Bone marrow (tissue), 2 donors: ENCODE data around the gene ATP2C2.
"Not testable (repeated sequence)": the region's sequence is repeated elsewhere in the genome, so short reads cannot be mapped to it uniquely, and the experiment has no call there.

Source experiments
- DNase-seq, 2 donors: peaks; one replicate each; lab custom pipeline; 2025; lab: John Stamatoyannopoulos, UW

The ATP2C2 gene

DNA sequence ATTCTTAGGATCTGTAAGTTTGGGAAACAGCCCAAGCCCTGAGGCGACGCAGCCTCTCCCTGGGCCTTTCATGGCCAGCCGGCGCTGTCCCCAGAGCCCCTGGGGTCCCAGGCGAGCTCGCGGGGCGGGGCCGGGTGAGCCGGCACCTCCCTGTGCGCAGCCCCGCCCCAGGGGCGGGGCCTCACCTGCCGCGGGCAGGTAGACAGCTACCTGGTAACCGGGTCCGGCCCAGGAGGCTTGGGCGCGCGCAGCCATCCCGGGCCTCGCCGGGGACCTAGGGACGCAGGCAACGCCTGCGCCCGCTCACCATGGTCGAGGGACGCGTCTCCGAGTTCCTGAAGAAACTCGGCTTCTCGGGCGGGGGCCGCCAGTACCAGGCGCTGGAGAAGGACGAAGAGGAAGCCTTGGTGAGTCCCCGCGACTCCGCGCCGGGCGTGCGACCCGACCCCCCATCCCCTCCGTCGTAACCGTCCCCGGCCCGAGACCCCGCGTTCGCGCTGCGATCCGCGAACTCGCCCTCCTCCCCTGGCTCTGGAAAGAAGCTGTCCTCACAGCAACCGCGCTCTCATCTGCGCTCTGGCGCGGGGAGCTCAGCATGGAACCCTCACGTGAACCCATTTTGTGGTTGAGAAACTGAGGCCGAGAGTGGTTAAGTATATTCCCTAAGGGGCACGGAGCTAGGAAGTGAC lies at the start of gene ATP2C2:
Gene ATP2C2 (plus strand): TSS at position 231 of the 689 bp plus-strand sequence. CDS start 78 bp downstream, at position 309.
- no peak for DNase-seq

DNA sequence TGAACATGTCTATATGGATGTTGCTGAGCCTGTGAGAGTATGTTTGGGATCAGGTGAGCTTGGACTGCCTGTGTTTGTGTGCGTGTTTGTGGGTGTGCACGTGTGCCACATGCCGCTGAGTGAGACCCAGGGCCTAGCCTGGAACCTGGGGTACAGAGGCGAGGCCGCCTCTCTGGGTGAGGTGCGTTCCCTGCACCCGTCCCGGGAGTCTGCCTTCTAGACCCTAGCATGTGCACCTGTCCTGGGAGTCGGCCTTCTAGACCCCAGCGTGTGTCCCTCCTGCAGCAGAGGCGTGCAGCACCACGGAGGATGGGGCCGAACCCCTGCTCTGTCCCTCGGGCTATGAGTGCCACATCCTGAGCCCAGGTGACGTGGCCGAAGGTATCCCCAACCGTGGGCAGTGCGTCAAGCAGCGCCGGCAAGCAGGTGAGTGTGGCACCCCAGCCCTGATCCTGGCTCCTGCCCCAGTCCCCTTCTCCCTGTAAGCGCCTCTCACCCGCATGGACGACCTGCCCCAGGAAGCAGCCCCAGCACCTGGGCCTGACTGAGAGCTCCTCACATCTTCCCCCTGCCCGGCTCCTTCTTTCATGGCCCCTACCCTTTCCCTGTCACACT lies 49.1 kb upstream of the ATP2C2 start:
- no peak for DNase-seq

- no peak for DNase-seq
These were observed 47.8 kb upstream of the ATP2C2 start for GRCh38 chr16:84320511-84320910.

DNA sequence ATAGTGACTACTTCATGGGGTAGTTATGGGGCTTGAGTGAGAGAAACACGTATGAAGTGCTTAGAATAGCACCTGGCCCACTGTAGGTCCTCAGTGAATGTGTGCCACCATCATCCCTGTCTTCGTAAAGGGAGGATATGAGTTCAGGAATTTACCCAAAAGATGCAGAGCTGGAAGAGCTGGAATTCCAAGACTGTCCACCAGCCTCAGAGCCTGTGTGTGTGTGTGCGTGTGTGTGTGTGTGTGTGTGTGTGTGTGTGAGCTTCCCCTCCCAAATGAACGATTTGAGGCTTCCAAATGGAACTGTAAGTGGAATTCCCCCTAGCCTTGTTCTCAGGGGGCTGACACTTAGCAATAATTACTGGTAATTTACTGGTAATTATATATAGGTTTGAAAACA lies 46.4 kb upstream of the ATP2C2 start:
- no peak for DNase-seq

GRCh38 chr16:84322749-84323148 lies 45.6 kb upstream of the ATP2C2 start:
- DNase-seq: no peak

DNA sequence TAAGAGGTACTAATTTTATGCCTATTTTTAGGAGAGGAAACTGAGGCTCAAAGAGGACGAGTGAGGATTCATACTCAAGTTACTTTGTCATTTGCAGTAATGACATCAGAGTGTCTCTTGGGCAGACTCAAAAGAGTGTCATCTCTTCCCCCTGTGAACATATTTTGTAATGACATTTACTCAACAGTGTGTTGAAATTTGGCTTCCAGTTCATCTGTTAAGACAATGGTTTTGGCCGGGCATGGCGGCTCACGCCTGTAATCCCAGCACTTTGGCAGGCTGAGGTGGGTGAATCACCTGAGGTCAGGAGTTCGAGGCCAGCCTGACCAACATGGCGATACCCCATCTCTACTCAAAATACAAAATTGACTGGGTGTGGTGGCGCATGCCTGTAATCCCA lies 44.7 kb upstream of the ATP2C2 start:
- DNase-seq: no peak

- DNase-seq: no peak
These were observed 43.7 kb upstream of the ATP2C2 start for GRCh38 chr16:84324434-84325262.

DNA sequence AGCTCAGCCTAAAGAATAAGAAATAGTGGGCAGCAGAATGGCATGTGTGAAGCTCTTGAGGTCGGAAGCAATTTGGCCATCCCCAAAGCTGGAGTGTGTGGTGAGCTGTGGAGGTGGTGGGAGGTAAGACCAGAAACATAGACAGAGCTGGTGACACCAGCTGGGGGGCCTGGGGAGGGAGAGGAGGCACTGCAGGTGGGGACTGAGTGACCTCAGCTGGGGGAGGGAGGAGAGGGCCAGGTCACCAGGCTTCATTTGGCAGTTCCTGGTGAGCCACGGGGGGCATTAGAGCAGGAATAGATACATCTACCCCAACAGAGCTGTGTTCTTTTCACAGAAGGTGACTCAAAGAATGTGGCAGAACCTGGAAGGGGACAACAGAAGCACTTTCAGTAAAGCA lies 41.8 kb upstream of the ATP2C2 start:
- DNase-seq: no peak

DNA sequence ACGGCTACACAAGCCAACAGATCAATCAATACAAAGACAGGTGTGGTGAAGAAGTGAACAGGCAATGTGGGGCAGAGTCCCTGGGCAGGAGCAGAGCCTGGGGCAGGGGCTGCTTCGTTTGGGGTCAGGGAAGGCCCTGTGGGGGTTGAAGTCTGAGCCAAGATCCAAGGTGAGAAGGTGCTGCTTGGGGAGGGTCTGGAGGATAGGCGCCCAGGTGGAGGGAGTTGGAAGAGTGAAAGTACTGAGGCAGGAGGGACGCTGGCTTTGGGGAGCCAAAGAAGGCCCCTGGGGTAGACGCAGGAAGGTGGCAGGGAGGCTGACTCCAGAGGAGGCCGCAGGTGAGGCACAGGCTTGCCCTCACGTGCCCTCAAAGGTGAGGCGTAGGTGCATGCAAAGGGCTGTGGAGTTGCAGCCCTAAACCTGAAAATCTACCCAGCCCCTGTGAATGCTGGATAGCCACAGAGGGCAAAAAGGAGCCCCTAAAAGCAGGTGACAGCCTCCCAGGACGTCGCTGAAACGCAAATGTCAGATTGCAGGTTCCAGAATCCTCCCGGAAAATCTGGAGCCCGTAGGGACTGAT lies 40.3 kb upstream of the ATP2C2 start:
- no peak for DNase-seq

DNA sequence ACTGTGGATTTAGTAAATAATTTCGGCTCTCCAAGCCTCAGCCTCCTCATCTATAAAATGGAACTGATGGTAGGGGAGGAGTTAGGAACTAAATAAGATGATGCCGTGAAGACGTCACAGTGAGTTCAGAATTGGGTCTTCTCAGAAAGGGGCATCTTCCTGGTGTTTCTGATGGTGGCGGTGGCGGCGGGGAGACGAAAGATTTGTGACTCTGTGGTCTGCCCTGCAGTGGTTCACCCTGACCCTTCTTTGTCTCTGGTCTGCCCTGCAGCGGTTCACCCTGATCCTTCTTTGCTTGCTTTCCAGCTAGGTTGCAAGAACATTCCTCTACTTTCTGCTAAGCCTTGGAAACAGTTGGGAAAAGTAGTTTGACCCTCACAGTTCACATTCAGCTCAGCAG lies 39.3 kb upstream of the ATP2C2 start:
- DNase-seq: no peak

GRCh38 chr16:84329843-84330684 lies 38.3 kb upstream of the ATP2C2 start:
- no peak for DNase-seq

DNA sequence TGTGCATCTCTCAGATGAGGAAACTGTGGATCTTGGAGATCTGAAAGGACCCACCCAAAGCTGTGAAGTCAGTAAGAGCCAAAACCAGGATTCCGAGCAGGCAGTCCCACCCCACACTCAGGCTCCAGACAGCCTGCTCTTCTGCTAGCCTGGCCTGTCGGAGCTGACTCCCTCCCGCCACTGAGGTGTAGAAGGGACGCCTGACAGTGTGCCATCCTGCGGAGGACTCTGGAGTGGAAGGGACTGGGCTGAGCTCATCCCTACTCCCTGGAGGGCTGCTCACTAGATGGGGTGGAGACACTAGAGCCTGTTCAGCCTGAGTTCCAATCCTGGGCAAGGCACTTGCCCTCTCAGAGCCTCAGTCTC lies 37.7 kb upstream of the ATP2C2 start:
- no peak for DNase-seq

DNA sequence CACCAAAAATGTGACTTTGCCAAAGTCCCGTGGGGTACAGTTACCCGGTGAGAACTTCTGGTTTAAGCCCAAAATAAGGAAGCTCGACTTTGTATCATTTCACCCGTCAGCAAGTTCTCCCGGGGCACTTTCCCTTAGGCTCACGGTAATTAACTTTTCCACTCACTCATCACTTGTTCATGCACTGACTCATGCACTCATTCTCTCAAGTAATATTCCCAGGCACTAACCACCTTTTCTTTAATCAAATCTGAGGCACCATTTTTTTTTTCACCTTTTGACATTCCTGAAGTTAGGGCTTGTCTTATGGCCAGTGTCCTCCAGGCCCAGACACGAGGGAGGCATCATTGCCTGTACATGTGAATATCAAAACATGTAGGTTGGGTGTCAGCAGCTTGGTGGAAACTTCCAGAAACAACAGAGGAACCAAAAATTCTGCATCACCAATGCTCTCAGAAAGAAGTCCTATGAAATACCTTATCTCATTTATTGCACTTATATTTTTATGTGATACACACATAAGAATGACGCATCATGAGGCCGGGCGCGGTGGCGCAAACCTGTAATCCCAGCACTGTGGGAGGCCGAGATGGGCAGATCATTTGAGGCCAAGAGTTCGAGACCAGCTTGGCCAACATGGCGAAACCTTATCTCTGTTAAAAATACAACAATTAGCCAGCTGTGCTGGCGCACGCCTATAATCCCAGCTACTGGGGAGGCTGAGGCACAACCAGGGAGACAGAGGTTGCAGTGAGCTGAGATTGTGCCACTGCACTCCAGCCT lies 36.1 kb upstream of the ATP2C2 start:
- no peak for DNase-seq

DNA sequence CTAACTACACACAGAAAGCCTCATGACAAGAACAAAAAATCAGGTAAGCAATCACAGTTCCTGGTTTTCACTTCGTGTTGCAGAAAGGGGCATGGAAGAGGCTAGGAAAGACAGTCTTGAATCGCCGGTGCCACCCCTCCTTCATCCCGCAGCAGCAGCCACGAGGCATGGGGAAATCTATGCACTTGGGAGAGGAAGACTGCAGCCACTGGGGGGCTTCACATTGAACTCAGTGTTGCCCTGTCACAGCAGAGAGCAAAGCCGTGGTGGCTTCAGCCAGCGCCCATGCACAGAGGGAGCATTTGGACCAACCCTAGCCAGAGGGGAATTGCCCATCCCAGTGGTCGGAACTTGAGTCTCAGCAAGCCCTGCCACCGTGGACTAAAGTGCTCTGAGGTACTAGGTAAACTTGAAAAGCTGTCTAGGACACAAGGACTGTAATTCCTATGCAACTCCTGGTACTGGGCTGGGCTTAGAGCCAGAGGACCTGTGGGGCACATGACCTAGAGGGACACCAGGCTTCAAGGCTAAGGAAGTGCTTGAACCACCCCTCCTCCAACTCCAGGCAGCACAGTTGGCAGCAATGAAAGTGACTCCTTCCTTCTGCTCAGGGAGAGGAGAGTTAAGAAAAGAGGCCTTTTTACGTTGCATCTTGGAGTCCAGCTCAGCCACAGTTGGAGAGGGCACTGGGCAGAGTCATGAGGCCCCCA lies 35.2 kb upstream of the ATP2C2 start:
- DNase-seq: no peak

DNA sequence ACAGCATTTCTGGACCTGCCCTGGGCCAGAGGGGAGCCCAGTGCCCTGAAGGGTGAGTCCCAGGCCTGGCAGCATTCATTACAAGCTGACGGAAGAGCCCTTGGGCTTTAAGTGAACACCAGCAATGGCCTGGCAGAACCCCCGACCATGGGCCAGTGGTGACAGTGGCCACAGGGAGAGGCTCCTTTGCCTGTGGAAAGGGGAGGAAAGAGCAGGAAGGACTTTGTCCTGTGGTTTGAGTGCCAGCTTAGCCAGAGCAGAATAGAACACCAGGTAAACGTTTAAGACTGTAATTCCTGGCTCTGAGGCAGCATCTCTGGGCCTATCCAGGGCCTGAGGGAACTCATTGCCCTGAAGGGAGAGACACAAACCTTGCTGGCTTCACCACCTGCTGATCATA lies 34.3 kb upstream of the ATP2C2 start:
- no peak for DNase-seq

- DNase-seq: no peak
These were observed 33.9 kb upstream of the ATP2C2 start for GRCh38 chr16:84334482-84334881.

DNA sequence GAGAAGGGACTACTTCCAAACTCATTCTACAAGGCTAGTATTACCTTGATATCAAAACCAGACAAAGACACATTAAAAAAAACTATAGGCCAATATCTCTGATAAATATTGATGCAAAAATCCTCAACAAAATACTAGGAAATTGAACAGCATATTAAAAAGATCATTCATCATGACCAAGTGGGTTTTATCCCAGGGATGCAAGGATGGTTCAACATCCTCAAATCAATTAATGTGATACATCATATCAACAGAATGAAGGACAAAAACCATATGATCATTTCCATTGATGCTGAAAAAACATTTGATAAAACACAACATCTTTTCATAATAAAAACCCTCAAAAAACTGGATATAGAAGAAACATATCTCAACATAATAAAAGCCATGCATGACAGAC lies 31.1 kb upstream of the ATP2C2 start:
- not testable (repeated sequence) for DNase-seq

- DNase-seq: no peak
These were observed 29.0 kb upstream of the ATP2C2 start for GRCh38 chr16:84339311-84339710.

GRCh38 chr16:84339766-84340165 lies 28.6 kb upstream of the ATP2C2 start:
- DNase-seq: no peak

GRCh38 chr16:84340325-84341040 lies 27.9 kb upstream of the ATP2C2 start:
- no peak for DNase-seq
